NCI-H526 (cell line): ENCODE results near the gene PNLIPRP3.

Experiments used
- DNase-seq, 2 experiments: peaks; one replicate each; lab custom pipeline; 2025; lab: John Stamatoyannopoulos, UW

The PNLIPRP3 gene

GRCh38 chr10:116510565-116510964, 82.9 kb downstream of the PNLIPRP3 start:
- no peak for DNase-seq

- DNase-seq: peak in 1 of 2 experiments; percentile 0
Measured at GRCh38 chr10:116511365-116511764, 83.7 kb downstream of the PNLIPRP3 start.

- DNase-seq: peak in 1 of 2 experiments; percentile 29
Measured at GRCh38 chr10:116521424-116522290, 94.0 kb downstream of the PNLIPRP3 start.

- no peak for DNase-seq
Measured at GRCh38 chr10:116522803-116523381, 95.2 kb downstream of the PNLIPRP3 start.

- no peak for DNase-seq
Measured at GRCh38 chr10:116524736-116525135, 97.1 kb downstream of the PNLIPRP3 start.

- DNase-seq: no peak
Measured at GRCh38 chr10:116526219-116526618, 98.6 kb downstream of the PNLIPRP3 start.
